Measurements from ENCODE around the gene EXOC4. TPM values are rescaled to one million over a fixed set of nuclear protein-coding genes. Genes with fewer than 3 reads are reported as not detected.

EXOC4 gene
- total and polyA plus RNA-seq, 2 of the 8 experiments (the other 6 are each of a cell fraction or from before 2014, with no cell fraction given) = 27.0 to 67.3 TPM

GRCh38 chr7:134073276-134073675 is 820.4 kb downstream of the EXOC4 start (continued):
- no peak for TF ChIP-seq CHD7 (IDR thresholded peaks at IDR 0.05; ENCODE audit: insufficient replicate concordance, low read length)
